GM15510 (cell line): ENCODE measurements around the gene KIF1A.

Experiments
- POLR2A ChIP-seq: IDR thresholded peaks from 3 replicates; pipeline ENCODE4 v1.6.1; 2011; ENCODE audit warnings: borderline replicate concordance; ENCODE audit not compliant: insufficient read length; ENCODE audit errors: extremely low read depth

KIF1A gene

GRCh38 chr2:240803191-240803590 lies 16.8 kb downstream of the KIF1A start:
- TF ChIP-seq POLR2A = no peak

- no peak for TF ChIP-seq POLR2A
Observed at GRCh38 chr2:240799033-240799820, 20.8 kb downstream of the KIF1A start.

GRCh38 chr2:240798327-240798905 lies 21.6 kb downstream of the KIF1A start:
- TF ChIP-seq POLR2A = no peak

GRCh38 chr2:240797914-240798313 lies 22.1 kb downstream of the KIF1A start:
- no peak for TF ChIP-seq POLR2A

GRCh38 chr2:240797500-240797895 lies 22.5 kb downstream of the KIF1A start:
- TF ChIP-seq POLR2A = no peak

- no peak for TF ChIP-seq POLR2A
Observed at GRCh38 chr2:240796543-240797499, 23.2 kb downstream of the KIF1A start.

- TF ChIP-seq POLR2A = no peak
Observed at GRCh38 chr2:240795916-240796510, 24.0 kb downstream of the KIF1A start.

- TF ChIP-seq POLR2A = no peak
Observed at GRCh38 chr2:240795454-240795853, 24.6 kb downstream of the KIF1A start.

- TF ChIP-seq POLR2A = no peak
Observed at GRCh38 chr2:240794178-240794721, 25.8 kb downstream of the KIF1A start.

- TF ChIP-seq POLR2A = no peak
Observed at GRCh38 chr2:240793313-240794177, 26.5 kb downstream of the KIF1A start.

- TF ChIP-seq POLR2A = no peak
Observed at GRCh38 chr2:240792629-240793312, 27.2 kb downstream of the KIF1A start.

GRCh38 chr2:240791821-240792628 lies 28.0 kb downstream of the KIF1A start:
- TF ChIP-seq POLR2A = no peak

GRCh38 chr2:240791221-240791800 lies 28.7 kb downstream of the KIF1A start:
- TF ChIP-seq POLR2A = no peak
